OCI-LY3 (cell line): ENCODE measurements around the gene LRRC7.

Experiments
- EZH2phosphoT487 ChIP-seq: fragments of 200-600 bp; shearing (Covaris generic); IDR thresholded peaks from 2 replicates; pipeline ENCODE4 v1.6.1; 2018; ENCODE audit warnings: antibody characterized with exemption, mixed run types, low read depth
- TF ChIP-seq, protein P1 (sequence below): fragments of 200-600, 300-600 bp; sonication (generic); IDR thresholded peaks from 2 replicates; pipeline ENCODE4 v1.5.1; 2014; ENCODE audit warnings: antibody characterized with exemption, low read length, low read depth

- TF ChIP-seq, protein P1, sequence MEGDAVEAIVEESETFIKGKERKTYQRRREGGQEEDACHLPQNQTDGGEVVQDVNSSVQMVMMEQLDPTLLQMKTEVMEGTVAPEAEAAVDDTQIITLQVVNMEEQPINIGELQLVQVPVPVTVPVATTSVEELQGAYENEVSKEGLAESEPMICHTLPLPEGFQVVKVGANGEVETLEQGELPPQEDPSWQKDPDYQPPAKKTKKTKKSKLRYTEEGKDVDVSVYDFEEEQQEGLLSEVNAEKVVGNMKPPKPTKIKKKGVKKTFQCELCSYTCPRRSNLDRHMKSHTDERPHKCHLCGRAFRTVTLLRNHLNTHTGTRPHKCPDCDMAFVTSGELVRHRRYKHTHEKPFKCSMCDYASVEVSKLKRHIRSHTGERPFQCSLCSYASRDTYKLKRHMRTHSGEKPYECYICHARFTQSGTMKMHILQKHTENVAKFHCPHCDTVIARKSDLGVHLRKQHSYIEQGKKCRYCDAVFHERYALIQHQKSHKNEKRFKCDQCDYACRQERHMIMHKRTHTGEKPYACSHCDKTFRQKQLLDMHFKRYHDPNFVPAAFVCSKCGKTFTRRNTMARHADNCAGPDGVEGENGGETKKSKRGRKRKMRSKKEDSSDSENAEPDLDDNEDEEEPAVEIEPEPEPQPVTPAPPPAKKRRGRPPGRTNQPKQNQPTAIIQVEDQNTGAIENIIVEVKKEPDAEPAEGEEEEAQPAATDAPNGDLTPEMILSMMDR = no peak
- no peak for TF ChIP-seq EZH2phosphoT487
Measured at GRCh38 chr1:69567652-69568420, at the start of gene LRRC7.
